CD4-positive, alpha-beta T cell treated with Interleukin-17A for 4 hours (primary cell): ENCODE measurements around the gene GMDS.
"Not testable (repeated sequence)": the region's sequence is repeated elsewhere in the genome, so short reads cannot be mapped to it uniquely, and the experiment has no call there.

Experiments
- DNase-seq: peaks from one replicate; pipeline ENCODE4 v3.0.0-alpha.2; 2020; ENCODE audit warnings: mixed read lengths

The GMDS gene

GRCh38 chr6:1850840-1851157, 394.6 kb downstream of the GMDS start:
- DNase-seq: no peak

GRCh38 chr6:1850121-1850839, 395.1 kb downstream of the GMDS start:
- DNase-seq: no peak

- DNase-seq: no peak
These were observed 395.7 kb downstream of the GMDS start for GRCh38 chr6:1849691-1850090.

GRCh38 chr6:1848752-1849151, 396.7 kb downstream of the GMDS start:
- DNase-seq: no peak

GRCh38 chr6:1846611-1847010, 398.8 kb downstream of the GMDS start:
- DNase-seq: no peak

- DNase-seq: not testable (repeated sequence)
These were observed 399.9 kb downstream of the GMDS start for GRCh38 chr6:1845543-1845942.

GRCh38 chr6:1842334-1842733, 403.1 kb downstream of the GMDS start:
- DNase-seq: no peak

- no peak for DNase-seq
These were observed 404.3 kb downstream of the GMDS start for GRCh38 chr6:1841136-1841535.

- DNase-seq: no peak
These were observed 404.8 kb downstream of the GMDS start for GRCh38 chr6:1840491-1841121.

GRCh38 chr6:1839361-1839760, 406.0 kb downstream of the GMDS start:
- no peak for DNase-seq

- no peak for DNase-seq
These were observed 406.7 kb downstream of the GMDS start for GRCh38 chr6:1838604-1839213.

GRCh38 chr6:1837826-1838225, 407.6 kb downstream of the GMDS start:
- DNase-seq: no peak

- DNase-seq: no peak
These were observed 408.7 kb downstream of the GMDS start for GRCh38 chr6:1836690-1837089.

- DNase-seq: no peak
These were observed 410.5 kb downstream of the GMDS start for GRCh38 chr6:1834646-1835516.

GRCh38 chr6:1834207-1834606, 411.2 kb downstream of the GMDS start:
- DNase-seq: no peak

GRCh38 chr6:1832844-1833787, 412.3 kb downstream of the GMDS start:
- no peak for DNase-seq

- no peak for DNase-seq
These were observed 413.0 kb downstream of the GMDS start for GRCh38 chr6:1832358-1832757.

GRCh38 chr6:1827984-1828793, 417.2 kb downstream of the GMDS start:
- no peak for DNase-seq

- DNase-seq: no peak
These were observed 419.5 kb downstream of the GMDS start for GRCh38 chr6:1825926-1826325.

- DNase-seq: no peak
These were observed 420.1 kb downstream of the GMDS start for GRCh38 chr6:1825277-1825676.

- DNase-seq: no peak
These were observed 423.8 kb downstream of the GMDS start for GRCh38 chr6:1821513-1822183.
